KMS-11 (cell line): ENCODE measurements around the gene MXRA7.

Source experiments
- H2AFZ ChIP-seq: fragments of 200-600 bp; sonication (generic); 2 replicates; pipeline ENCODE4 v1.6.1; 2016; ENCODE audit warnings: antibody characterized with exemption, mixed run types, low read depth
- H3K27ac ChIP-seq: fragments of 200-600 bp; sonication (generic); 2 replicates; pipeline ENCODE4 v1.6.1; 2016; ENCODE audit warnings: mild to moderate bottlenecking, mixed run types
- H3K27me3 ChIP-seq: fragments of 200-600 bp; sonication (generic); 2 replicates; pipeline ENCODE4 v1.6.1; 2017; ENCODE audit warnings: mild to moderate bottlenecking, low read depth, mixed run types, moderate library complexity; ENCODE audit not compliant: insufficient read depth
- H3K36me3 ChIP-seq: fragments of 200-600 bp; sonication (generic); 2 replicates; pipeline ENCODE4 v1.6.1; 2017; ENCODE audit warnings: mild to moderate bottlenecking, mixed run types; ENCODE audit not compliant: insufficient read depth
- H3K4me1 ChIP-seq: fragments of 200-600 bp; sonication (generic); 2 replicates; pipeline ENCODE4 v1.6.1; 2016; ENCODE audit warnings: mild to moderate bottlenecking, low read depth, mixed run types; ENCODE audit not compliant: poor library complexity, severe bottlenecking
- H3K4me2 ChIP-seq: fragments of 200-600 bp; sonication (generic); 2 replicates; pipeline ENCODE4 v1.7.0; 2016; ENCODE audit warnings: mild to moderate bottlenecking, mixed run types
- H3K4me3 ChIP-seq: fragments of 200-600 bp; sonication (generic); IDR thresholded peaks from 2 replicates; pipeline ENCODE4 v1.6.1; 2017; ENCODE audit warnings: low read depth, low read length, mixed read lengths; ENCODE audit not compliant: insufficient read depth
- H3K79me2 ChIP-seq: fragments of 200-600 bp; sonication (generic); 2 replicates; pipeline ENCODE4 v1.6.1; 2016; ENCODE audit warnings: low read depth, mixed run types; ENCODE audit not compliant: insufficient read depth
- H3K9ac ChIP-seq: fragments of 200-600 bp; sonication (generic); 2 replicates; pipeline ENCODE4 v1.6.1; 2016; ENCODE audit warnings: mild to moderate bottlenecking, mixed run types
- H4K20me1 ChIP-seq: fragments of 200-600 bp; sonication (generic); 2 replicates; pipeline ENCODE4 v1.6.1; 2016; ENCODE audit warnings: mild to moderate bottlenecking, mixed run types; ENCODE audit not compliant: insufficient read depth
- CTCF ChIP-seq: fragments of 200-600 bp; sonication (generic); conservative IDR thresholded peaks from 2 replicates; pipeline ENCODE4 v1.6.1; 2017; ENCODE audit warnings: low read depth, mild to moderate bottlenecking, antibody characterized with exemption, low read length, moderate library complexity, mixed read lengths

Gene MXRA7

GRCh38 chr17:76673729-76674128 is 37.0 kb downstream of the MXRA7 start:
- Histone ChIP-seq H3K4me2 (no peak overlapping the region), H3K36me3 (no peaks in the 10 kb centered on the region), H3K27ac (no peak overlapping the region), H2AFZ (no peak overlapping the region), H3K4me3 (no peak overlapping the region), H3K4me1 (peaks cover 19% of the 10 kb centered on the region), H3K79me2 (no peaks in the 10 kb centered on the region), H4K20me1 (no peaks in the 10 kb centered on the region), H3K9ac (no peak overlapping the region), H3K27me3 (no peaks in the 10 kb centered on the region; the same call in 1 of the 2 replicates)
- no peak for TF ChIP-seq CTCF

- peak overlapping the region; percentile 98 for H2AFZ ChIP-seq
- H3K79me2 ChIP-seq = no peaks in the 10 kb centered on the region
- H3K4me3 ChIP-seq = no peak overlapping the region
- H3K4me1 ChIP-seq = peaks cover 19% of the 10 kb centered on the region
- peak overlapping the region; percentile 62; the same call in 1 of the 2 replicates for H3K27ac ChIP-seq
- no peak for TF ChIP-seq CTCF
- H3K27me3 ChIP-seq = no peaks in the 10 kb centered on the region; the same call in 1 of the 2 replicates
- H3K4me2 ChIP-seq = peak overlapping the region; percentile 92
- H4K20me1 ChIP-seq = no peaks in the 10 kb centered on the region
- no peaks in the 10 kb centered on the region for H3K36me3 ChIP-seq
- peak overlapping the region; percentile 47; the same call in 1 of the 2 replicates for H3K9ac ChIP-seq
Measured at GRCh38 chr17:76672892-76673291, 37.9 kb downstream of the MXRA7 start.

DNA sequence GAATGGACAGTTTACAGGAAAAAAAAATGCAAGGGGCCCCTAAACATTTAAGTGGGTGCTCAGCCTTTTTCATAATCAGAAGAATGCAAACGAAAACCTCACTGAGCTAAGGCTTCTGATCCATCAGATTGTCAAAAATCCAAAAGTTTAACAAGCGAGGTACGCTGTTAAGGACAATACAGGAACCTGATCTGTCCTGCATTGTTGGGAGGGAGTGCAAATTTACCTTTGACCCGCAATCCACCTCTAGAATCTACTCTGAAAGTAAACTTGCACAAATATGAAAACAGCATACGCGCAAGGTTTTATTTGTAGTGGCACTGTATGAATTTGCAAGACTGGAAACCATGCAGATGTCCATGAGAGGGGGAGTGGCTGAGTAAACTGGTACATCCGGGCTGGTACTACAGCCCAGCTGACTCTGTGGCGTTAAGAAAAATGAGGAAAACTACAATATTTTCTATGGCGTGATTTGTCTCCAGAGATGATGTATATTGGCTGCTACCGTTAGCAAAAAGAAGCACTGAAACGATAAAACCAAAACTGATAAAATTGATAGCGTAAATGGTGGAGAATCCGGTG is 38.4 kb downstream of the MXRA7 start:
- no peaks in the 10 kb centered on the region for H3K36me3 ChIP-seq
- peaks cover 19% of the 10 kb centered on the region for H3K4me1 ChIP-seq
- no peaks in the 10 kb centered on the region for H3K79me2 ChIP-seq
- no peak for TF ChIP-seq CTCF
- H2AFZ ChIP-seq = peak overlapping the region; percentile 98
- no peaks in the 10 kb centered on the region; the same call in 1 of the 2 replicates for H3K27me3 ChIP-seq
- peak overlapping the region; percentile 62 for H3K27ac ChIP-seq
- no peaks in the 10 kb centered on the region for H4K20me1 ChIP-seq
- H3K4me2 ChIP-seq = peak overlapping the region; percentile 92
- H3K4me3 ChIP-seq = no peak overlapping the region
- H3K9ac ChIP-seq = peak overlapping the region; percentile 47; the same call in 1 of the 2 replicates

DNA sequence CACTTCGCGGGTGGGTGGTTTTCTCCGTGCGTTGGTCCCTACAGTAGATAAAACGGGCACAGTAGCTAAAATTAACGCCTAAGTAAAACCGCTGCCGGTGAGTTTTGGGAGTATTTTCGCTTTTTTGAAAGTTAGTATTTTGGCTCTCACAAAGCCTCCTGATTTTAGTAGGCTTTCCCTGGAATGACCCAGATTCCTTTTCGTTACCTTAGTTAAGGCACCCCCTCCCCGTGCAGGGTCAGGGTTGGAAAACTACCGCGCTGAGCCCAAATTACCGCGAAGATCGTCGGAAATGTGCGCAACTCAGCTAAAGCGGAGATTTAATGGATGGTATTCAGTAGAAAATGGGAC is 38.9 kb downstream of the MXRA7 start:
- Histone ChIP-seq H2AFZ (peak overlapping the region; percentile 98), H3K9ac (peak overlapping the region; percentile 47; the same call in 1 of the 2 replicates), H3K36me3 (no peaks in the 10 kb centered on the region), H3K4me3 (no peak overlapping the region), H3K4me1 (peaks cover 19% of the 10 kb centered on the region), H3K27me3 (no peaks in the 10 kb centered on the region; the same call in 1 of the 2 replicates), H3K79me2 (no peaks in the 10 kb centered on the region), H4K20me1 (no peaks in the 10 kb centered on the region), H3K27ac (peak overlapping the region; percentile 62), H3K4me2 (peak overlapping the region; percentile 92)
- no peak for TF ChIP-seq CTCF
